GM18873 (cell line): ENCODE data around the gene TP53TG5.
"Not testable (repeated sequence)": the region's sequence is repeated elsewhere in the genome, so short reads cannot be mapped to it uniquely, and the experiment has no call there.

Source experiments
- ATAC-seq: cut with Tn5 transposase; IDR thresholded peaks from one replicate; pipeline ENCODE4 v1.9.1; 2021; ENCODE audit warnings: mild to moderate bottlenecking, moderate library complexity, moderate number of reproducible peaks; ENCODE audit not compliant: unreplicated experiment, low FRiP score

TP53TG5 gene

DNA sequence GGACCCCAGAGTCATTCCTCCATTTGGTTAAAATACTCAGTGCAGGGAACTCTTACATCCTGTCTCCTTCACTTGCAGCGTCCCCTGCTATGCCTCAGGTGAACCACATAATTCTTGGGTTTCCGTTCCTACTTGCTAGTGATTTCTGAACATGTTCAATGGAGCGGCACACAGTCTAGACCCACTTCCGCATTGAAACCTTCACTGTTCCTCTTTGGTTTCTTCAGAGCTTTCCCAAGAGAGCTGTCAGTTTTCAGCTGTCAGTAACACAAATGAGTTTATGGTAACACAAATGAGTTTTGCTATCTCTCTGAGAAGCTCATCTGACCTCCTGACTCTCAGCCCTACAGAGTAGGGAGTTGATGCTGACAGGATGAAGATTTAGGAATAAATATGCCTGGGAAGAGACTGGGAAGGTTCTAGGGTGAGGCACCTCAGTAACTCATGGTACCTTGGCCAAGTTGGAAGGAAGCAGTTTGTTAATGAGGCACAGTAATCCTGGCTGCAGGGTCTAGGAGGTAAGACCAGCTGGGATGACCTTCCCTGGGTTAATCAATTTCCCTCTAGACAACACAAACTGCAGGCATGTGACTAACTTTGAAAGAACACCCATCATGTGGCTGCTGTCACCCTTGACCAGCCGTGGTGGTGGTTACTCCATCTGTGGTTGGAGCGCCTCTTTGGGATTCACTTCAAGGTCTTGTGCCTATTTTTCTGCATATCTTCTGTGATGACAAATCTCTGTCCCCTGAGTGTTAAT lies 9.7 kb downstream of the TP53TG5 start:
- ATAC-seq = peak; percentile 83

DNA sequence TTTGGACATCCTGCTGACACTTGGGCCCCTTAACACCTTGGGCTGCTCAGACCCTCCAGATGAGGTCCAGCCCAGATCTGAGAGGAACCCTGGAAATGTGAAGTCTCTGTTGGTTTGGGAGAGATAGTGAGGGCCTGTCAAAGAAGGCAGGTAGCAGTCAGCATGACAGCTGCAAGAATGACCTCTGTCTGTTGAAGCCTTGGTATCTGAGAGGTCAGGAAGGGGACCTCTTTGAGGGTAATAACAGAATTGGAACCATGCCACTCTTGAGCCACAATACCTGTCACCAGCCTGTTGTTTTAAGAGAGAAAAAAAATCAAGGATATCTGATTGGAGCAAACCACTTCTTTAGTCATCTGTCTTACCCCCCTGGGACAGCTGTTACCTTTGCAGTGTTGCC lies 11.0 kb downstream of the TP53TG5 start:
- ATAC-seq = no peak

DNA sequence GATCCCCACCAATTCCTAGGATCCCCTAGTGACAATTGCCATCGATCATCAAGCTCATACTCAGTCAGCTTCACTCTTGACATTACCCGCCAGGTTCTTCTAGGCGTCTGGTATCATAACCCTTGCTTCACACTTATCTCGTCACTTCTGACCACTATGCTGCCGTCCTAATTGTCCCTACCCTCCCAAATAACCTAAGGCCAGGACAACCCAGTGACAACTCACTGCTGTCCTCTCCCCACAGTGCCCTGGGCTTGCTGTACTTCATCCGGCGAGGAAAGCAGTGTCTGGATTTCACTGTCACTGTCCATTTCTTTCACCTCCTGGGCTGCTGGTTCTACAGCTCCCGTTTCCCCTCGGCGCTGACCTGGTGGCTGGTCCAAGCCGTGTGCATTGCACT lies 11.5 kb downstream of the TP53TG5 start:
- no peak for ATAC-seq

DNA sequence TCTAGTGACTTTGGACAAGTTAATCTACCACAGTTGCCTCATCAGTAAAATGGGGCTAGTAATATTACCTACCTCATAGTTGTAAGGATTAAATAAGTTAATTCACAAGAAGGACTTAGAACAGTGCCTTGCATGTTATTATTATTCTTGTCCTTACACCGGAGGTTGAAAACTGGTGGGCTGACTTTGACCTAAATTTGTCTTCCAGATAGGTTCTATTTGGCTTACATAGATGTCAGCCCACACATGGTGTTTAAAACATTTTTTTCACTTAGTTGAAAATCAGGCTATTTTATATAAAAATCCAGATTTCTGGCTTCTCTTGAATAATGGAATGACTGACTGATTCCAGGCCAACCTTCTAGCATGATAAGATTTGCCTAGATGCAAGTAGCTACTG lies 11.9 kb downstream of the TP53TG5 start:
- ATAC-seq = no peak

DNA sequence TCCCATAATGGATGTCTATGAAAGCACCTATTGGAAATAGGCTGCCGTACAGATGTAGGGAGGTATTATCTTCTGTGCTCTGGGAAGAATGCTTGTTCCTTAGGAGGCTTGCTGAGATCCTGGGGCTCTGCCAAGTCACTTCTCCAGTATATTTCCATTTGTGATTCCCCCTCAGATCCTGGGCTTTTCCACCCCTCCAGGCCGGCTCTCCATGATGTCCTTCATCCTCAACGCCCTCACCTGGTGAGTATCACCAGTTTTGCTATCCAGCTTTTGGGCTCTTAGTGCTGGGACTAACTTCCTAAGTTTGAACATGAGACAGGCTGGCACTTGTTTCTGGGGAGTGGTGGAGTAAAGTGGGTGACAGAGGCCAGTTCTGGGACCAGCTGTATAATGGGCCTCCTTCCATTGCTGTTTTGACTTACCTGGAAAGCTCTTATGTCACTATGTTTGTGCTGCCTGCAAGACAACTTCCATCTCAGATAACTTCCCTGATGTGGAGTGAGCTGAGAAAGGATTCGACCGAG lies 12.6 kb downstream of the TP53TG5 start:
- ATAC-seq = no peak

DNA sequence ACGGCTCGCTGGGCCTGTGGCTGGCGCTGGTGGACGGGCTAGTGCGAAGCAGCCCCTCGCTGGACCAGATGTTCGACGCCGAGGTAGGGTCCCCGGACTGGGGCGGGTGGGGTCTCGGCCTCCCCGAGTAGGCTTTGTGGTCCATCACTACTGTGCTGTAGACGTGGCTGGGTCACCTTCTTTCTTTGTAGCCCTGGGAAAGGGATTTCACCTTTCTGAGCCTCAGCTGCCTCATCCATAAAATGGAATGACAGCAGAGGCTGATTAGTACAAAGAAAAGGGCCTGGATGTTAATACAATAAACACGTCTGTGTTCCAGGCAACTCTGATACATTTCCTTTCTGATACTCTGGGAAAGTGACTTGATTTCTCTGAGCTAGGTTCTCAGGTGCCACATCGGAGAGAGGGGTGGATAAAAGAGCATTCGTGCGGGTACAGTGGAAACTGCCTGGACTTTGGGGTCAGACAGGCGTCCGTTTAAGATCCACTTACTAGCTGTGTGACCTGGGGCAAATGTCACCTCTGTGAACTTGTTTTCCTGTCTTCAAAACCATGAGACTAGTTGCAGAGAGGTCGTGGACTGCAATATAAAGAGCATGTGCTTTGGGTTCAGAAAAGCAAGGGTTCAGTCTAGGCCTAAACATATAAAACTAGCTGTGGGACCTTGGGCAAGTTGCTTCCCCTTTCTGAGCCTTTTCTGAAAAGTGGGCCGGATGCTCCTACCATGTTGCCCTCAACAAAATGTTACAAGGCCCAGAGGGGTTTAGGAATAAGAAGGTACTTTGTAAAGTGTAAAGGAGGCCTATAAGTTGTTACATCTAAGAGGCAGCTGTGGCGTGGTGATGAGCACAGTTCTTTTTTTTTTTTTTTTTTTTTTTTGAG lies 14.3 kb downstream of the TP53TG5 start:
- no peak for ATAC-seq

DNA sequence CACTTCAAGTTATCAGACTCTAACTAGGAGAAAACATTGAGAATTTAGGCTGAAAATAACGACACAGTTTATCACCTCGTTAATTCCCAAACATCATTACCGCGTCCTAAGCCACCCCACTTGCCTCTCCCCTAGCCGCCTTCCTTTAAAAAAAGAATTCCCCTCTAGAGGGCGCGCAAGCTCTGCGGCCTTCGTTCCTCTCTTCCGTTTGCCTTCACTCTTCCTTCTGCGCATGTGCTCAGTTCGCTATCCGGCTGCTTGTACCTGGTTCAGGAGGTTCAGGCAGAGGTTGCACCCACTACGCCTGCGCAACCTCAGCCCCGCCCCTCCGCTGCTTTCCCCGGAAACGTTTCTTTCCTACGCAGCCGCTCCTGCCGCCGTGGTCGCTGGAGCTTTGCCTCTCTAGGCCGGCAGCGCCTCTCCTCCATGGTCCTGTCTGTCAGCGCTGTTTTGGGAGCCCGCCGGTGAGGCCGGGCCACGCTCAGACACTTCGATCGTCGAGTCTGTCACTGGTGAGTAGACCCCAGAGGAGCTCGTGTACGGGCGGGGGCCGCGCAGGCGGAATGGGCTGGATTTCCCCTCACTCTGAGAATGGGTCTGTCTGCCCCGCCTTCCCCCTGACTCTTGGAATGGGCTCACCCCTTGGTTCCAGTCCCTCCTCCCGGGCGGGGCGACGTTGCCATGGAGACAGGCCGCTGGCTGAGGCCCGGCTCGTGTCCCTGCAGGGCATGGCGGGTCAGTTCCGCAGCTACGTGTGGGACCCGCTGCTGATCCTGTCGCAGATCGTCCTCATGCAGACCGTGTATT lies 15.1 kb downstream of the TP53TG5 start, which contains the start of gene SYS1:
SYS1 (plus strand) TSS at position 353 of the 807 bp plus-strand sequence; CDS start at position 729, 376 bp downstream.
- peak; percentile 70 for ATAC-seq

DNA sequence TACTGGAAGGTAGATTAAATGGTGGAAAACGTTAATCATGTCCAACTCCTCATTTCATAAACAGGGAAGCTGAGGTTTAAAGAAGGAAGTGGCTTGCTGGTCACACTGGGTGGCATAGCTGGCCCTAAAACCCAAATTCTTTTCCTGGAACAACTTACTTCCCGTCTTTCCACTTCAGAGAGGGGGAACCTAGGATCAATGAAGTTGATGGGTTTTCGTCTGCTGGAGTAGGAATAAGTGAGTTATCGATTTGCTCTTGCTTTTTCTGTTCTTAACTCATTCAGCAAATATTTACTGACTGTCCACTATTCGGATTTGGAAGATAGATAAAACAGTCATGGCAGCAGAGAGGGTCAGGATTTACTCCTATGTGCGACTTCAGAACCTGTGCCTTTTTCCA lies 16.3 kb downstream of the TP53TG5 start:
- no peak for ATAC-seq

DNA sequence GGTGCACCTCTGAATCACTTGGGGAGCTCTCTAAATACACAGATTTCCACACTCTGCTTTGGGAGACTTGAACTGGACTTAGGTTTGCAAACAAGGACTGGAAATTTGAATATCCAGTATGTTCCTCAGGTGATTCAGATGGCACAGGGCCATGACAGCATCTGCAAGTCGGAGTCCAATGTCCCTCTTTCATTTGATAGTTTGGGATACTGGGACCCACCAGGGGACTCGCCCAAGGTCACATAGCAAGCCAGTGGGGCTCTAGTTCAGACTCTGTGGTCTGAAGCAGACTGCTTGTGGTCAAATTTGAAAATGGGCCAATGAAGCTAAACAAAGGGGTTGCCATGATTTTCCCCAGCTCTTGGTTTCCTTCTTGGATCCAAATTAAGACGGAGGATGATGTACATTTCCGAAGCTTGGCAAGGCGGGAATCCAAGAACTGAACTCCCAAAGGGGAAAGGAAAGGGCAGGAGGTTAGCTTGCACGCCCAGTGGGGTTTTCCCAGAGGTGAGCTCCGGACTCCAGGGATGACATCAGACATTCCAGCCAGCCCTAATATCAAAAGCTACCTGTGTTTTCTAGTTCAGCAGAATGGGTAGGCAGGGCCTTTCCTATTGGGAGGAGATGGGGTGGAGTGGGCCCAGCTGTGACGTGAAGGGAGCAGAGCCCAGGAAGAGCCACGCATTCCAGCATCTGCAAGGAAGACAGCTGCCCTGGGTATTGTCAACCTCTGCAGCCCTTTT lies 18.5 kb downstream of the TP53TG5 start:
- no peak for ATAC-seq

DNA sequence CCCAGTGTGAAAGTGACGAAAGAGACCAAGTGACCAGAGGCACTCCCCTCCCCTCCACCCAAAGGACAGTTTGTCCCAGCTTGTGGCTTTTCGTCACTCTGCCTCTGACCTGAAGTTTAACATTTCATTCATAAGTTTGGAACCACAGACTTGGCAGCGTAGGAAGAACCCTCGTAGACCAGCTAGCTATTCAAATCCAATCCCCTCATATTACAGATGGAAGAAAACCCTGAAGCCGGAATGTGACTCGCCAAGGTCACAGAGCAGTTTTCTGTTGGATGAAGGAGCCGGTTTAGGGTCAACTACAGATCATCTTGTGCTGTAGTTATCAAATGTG lies 19.1 kb downstream of the TP53TG5 start:
- no peak for ATAC-seq

DNA sequence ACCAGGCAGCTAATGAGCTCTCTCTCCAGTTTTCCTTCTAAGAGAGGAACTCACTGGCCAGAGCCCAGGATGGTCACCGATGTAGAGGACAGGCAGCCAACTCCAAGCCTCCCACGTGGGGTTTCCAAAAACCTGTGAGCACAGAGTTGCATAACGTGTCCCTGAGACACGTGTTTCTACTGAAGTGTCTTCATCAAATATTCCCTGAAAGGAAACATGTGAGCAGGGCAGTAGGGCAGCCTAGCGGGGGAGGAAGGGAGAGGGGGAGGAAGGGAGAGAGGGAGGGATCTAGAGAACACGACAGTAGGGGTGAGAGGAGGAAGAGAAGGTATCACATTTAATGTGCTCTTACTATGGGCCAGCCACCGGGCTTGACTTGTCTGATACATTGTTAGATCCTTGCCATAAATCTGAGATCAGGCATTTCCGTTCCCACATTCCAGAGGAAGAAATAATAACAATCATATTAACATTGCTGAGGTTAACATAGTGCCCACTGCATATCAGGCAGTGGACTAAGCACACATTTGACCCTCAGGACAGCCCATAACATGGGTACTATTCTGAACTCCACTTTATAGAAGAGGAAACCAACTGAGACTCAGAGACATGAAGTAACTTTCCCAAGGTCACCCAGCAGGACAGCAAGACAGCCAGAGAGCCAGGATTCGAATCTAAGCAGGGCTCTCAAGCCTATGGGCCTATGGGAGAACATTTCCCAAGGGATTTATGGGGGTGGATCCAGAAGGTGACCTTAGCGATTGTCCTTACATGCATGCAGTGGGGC lies 19.6 kb downstream of the TP53TG5 start:
- no peak for ATAC-seq

DNA sequence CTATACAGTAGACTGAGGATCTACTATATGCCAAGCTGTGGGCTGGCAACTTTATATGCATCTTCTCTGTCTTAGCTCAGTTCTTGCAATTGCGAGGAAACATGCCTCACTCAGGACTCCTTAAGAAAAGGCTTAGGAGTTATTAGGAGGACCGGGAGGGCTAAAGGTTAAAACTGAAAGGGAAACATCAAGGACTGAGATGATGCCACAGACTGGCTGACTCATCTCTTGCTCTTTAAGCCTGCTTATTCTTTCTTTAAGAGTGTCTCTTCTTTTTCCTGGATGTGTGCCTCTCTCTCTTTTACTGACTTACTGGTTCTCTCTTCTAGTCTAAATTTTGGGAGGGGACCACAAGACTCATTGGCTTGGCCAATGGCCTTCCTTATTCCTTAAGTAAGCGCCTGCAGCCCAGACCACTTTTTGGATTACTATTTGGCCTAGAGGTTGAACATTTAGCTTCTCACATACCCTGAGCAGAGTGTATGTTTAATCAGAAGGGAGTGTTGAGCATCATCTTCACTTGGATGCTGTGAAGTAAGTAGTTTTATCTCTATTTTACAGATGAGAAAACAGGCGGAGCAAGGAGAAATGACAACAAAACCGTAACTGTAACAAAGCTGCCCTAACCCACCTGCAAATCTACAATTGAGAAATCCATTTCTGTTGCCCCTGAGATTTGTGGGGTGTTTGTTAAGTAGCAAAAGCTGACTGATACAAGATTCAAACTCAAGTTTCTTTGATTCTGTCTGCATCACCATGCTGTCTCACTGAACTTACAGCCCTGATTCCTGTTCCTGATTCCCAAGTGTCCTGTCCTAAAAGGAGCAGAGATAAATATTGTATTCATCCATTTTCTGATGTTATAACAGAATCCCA lies 22.7 kb downstream of the TP53TG5 start:
- no peak for ATAC-seq

DNA sequence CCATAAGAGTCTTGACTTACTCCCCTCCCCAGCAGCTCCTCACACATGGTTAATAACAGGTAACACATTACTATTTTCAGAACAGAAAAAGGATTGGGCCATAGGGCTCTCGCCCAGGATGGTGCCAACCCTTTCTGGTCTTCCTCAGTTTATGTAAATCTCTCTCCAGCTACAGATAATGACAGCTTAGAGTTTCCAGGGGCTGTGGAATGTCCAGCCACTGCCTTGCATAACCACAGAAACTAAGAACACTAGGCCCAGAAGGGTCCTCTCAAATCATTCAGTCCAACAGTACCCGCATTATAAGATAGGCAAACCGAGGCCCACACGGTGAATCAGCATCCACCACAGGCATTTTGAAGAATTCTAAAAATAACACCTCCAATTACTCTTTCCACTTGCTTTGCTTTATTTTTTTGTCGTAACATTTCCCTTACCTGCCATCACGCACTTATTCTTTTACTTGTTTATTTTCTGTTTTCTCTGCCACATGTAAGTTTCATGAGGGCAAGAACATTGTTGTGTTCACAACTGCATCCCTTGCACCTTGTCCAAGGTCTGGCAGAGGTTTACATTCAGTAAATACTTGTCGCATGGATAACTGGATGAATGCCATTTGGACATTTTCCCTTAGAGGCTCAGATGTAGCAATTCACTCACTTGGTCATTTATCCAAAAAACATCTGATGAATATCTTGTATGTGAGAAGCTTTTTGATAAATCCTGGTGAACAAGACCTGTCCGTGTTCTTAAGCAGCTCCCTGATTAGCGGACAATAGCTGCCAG lies 23.5 kb downstream of the TP53TG5 start:
- no peak for ATAC-seq

DNA sequence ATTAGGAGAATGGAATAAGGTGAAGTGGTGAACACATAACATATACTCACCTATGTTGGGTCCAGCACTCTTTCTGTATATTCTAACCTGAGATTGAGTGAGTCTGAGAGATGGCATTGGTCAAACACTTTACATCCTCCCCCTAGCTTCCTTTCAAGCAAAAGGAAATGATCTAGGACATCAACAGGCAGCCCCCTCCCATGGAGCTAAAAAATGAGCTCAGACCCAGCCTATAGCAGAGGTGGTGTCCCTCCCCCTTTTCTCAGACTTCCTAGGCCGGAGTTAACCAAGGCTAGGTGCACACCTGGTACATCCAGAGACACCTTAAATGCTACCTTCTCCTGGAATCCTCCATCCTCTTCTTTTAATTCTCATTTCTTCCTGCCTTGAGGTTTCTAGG lies 24.4 kb downstream of the TP53TG5 start:
- ATAC-seq = no peak

DNA sequence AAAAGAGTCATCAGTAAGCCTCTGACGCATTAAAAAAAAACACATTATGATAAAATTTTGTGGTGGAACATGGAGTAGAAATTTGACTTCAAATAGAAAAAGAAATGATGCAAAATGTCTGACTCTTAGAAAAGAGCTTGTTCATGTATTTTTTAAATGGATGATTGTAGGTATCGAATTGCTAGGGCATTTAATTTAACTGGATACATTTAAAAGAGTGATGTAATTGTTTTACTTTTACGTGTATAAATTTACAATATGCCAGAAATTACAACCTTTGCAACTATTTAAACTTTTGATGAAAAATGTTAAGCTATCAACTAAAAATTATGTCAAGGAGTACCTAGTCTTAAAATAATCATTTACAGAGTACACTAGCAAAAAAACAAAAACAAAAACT lies 25.4 kb downstream of the TP53TG5 start:
- ATAC-seq = no peak

DNA sequence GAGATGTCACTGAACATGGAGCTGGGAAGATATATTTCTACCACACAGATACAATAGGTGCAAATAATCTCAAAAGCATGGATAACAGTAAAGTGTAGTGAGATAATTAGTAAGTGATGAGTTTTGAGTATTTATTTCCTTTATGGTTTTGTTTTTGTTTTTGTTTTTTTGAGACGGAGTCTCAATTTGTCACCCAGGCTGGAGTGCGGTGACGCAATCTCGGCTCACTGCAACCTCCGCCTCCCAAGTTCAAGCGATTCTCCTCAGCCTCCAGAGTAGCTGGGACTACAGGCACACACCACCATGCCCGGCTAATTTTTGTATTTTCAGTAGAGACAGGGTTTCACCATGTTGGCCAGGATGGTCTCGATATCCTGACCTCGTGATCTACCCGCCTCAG lies 27.3 kb downstream of the TP53TG5 start:
- ATAC-seq = not testable (repeated sequence)

DNA sequence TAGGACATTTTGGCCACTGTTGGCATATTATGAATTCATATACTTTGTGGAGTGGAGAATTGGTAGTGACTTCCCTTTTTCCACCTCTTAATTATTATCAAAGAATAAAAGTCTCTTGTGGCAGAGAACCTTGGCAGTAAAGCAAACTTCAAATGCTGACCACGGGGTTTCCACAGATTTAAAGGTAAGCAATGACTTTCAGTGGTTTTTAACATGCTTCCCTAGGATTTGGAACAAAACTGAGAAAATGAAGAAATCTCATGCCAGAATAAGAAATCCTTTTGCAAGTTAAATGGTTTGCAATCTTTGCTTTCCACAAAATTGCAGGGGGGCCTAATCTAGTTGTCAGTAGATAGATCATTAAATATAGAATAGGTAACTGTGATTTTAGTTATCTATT lies 27.9 kb downstream of the TP53TG5 start:
- ATAC-seq = no peak
